ENCODE measurements around the gene AMIGO2. TPM values are rescaled to one million over a fixed set of nuclear protein-coding genes. Genes with fewer than 3 reads are reported as not detected.
"Not testable (repeated sequence)": the region's sequence is repeated elsewhere in the genome, so short reads cannot be mapped to it uniquely, and the experiment has no call there.

The AMIGO2 gene, protein sequence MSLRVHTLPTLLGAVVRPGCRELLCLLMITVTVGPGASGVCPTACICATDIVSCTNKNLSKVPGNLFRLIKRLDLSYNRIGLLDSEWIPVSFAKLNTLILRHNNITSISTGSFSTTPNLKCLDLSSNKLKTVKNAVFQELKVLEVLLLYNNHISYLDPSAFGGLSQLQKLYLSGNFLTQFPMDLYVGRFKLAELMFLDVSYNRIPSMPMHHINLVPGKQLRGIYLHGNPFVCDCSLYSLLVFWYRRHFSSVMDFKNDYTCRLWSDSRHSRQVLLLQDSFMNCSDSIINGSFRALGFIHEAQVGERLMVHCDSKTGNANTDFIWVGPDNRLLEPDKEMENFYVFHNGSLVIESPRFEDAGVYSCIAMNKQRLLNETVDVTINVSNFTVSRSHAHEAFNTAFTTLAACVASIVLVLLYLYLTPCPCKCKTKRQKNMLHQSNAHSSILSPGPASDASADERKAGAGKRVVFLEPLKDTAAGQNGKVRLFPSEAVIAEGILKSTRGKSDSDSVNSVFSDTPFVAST
- 24.3 and 26.2 TPM in 2 replicates for total RNA-seq (2014; rRNA removed; shearing (Covaris generic))

DNA sequence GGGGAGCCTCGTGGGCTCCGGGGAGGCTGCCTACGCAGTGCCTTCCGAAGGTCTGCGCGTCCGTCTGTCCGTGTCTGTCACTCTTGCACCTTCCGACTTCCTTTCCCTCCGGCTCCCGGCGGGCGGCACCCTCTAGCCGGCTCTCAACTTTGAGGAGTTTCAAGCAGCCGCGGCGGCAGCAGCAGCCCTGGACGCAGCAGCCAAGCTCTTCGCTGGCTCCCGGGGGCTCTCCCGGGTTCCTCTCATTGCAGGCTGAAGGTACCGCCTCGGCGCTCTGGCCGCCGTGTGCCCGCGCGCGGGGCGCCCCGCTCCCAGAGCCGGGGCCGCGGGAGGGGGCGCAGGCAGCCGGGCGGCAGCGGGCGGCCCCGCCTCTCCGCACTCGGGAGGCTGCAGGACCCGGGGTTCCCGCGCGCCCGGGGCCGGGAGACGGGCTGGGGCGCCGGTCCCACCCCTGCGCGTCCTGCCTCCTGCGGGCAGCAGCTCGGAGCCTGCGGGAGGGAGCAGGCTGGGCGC is at the start of gene AMIGO2, which contains the start of gene PCED1B:
Gene AMIGO2 (minus strand): TSS at position 492 of the 513 bp plus-strand sequence. CDS start 957 bp downstream, outside the sequence.
Gene PCED1B (plus strand): TSS at position 154 of the 513 bp plus-strand sequence. CDS start 155,443 bp downstream, outside the sequence.
- peak; percentile 73 for DNase-seq (ENCODE audit: low spot score)

DNA sequence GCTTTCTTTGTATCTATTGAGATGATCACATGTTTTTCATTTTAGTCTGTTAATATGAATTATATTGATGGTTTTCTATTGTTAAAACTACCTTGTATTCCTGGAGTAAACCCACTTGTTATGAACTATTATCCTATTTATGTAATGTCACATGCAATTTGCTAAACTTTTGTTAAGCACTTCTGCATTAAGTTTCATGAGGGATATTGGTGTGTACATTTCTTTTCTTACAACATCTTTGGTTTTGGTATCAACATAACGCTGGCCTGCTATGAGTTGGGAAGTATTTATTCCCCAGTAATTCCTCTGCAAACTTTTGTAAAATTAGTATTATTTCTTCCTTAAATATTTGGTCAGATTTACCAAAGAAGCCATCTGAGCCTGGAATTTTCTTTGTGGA is 46.5 kb upstream of the AMIGO2 start:
- no peak for DNase-seq (ENCODE audit: low spot score)

DNA sequence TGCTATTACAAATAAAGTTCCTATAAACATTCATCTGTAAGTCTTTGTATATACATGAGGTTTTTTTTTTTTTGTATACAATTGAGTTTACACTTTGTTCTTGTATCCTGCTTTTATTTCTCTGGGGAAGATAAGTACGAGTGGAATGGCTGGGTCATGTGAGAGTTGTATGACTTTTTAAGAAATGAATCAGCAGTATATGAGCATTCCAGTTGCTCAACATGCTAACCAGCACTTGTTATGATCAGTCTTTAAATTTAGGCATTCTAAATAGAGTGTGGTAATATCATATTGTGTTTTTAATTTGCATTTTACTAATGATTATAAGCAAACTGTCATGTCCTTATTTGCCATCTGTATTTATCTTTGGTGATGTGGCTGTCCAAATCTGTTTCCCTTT is 44.7 kb upstream of the AMIGO2 start:
- DNase-seq (ENCODE audit: low spot score) = no peak

DNA sequence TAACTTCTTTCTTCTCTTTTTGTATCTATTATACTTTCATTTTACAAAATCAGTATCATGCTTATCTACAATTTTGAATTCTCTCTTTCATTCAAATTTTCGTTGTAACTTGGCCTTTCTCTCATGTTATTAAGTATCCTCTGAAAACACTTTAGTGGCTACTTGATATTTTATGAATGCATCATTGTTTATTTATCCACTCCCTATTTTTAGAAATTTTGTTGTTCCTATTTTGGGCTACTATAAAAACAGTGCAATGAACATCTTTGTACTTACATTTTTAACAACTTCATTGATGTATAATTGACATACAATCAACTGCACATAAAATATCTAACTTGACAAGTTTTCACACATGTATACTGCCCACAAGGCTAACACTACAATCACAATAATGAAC is 44.0 kb upstream of the AMIGO2 start:
- no peak for DNase-seq (ENCODE audit: low spot score)

DNA sequence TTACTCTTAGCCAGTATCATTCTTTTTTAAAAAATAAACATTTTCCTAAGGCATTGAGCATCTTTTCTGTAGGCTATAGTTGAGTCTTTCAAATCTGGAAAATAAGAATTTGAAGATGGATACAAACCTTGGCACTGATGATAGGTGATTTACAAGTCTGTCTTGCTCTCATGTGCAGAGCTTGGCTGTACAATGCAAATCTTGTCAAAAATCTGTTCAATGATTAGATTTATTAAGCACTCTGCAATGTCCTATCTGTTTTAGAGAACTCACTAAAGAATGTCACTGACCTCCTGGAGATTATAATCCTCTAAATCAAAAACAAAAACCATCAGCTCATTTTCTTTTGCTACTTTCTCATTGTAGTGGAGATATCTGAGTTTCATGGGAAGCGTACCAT is 42.8 kb upstream of the AMIGO2 start:
- no peak for DNase-seq (ENCODE audit: low spot score)

DNA sequence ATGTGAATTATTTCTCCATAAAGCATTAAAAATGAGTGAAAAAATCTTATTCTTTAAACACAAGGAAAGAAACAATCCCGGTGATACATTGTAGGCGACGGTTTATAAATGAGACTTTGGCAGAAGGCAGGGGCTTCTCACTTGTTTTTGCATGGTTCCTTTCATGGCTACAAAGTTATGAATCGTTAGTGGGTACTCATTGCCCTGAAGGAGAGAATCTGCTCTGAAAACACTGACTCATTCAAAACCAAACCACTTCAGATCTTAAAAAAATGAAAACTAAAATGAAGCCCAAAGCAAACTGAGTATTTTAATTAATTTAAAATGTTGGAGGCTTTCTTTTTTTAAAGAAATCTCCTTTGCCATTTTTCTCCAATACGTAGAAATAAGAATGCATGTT is 41.4 kb upstream of the AMIGO2 start:
- DNase-seq (ENCODE audit: low spot score) = no peak

DNA sequence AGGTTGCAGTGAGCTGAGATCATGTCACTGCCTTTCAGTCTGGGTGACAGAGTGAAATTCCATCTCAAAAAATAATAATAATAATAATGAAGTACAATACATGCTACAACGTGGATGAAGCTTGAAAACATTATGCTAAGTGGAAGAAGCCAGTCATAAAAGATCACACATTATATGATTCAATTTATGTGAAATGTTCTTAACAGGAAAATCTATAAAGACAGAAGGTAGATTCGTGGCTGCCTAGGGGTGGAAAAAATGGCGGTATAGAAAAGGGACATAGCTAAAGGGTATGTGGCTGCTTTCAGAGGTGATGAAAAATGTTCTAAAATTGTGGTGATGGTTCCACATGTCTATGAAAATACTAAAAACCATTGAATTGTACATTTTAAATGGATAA is 41.0 kb upstream of the AMIGO2 start:
- DNase-seq (ENCODE audit: low spot score) = no peak

DNA sequence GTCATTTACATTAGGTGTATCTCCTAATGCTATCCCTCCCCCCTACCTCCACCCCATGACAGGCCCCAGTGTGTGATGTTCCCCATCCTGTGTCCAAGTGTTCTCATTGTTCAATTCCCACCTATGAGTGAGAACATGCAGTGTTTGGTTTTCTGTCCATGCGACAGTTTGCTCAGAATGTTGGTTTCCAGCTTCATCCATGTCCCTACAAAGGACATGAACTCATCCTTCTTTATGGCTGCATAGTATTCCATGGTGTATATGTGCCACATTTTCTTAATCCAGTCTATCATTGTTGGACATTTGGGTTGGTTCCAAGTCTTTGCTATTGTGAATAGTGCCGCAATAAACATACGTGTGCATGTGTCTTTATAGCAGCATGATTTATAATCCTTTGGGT is 37.5 kb upstream of the AMIGO2 start:
- DNase-seq (ENCODE audit: low spot score) = not testable (repeated sequence)

DNA sequence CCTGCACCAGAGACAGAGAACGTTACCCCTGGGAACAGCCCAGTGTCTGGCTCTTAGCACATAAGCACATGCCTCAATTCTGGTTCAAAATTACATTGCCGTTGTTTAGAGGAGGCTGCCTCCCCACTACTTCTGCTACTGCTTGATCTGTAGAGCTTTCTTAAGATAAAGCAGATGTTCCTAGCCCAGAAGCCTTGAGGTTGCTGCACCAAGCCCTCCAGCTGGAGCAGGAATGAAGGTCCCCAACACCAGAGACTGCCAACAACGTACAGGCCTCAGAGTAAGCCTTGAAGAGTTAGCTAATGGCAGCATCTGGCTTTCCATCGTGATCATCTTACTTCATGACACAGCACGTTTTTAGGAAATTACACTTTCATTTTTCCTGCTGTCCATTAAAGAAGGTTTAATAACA is 34.7 kb upstream of the AMIGO2 start:
- DNase-seq (ENCODE audit: low spot score) = no peak

DNA sequence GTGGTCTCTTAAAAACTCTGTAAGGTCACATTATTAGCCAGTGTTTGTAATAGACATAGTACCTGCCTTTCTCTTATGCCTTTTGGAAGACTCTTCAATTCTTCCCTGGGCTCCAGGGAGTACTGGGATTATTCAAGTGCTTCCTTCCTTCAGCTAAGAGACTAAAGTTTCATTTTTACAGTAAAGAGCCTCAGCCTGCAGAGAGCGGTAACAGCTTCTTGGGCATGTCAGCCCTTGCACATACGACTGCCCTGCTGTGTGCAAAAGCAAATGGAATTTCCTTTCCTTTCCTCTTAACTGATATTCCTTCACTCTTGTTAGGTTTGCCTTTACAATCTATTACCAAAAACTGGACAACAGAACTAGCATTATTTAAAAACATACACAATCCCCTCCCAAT is 32.9 kb upstream of the AMIGO2 start:
- DNase-seq (ENCODE audit: low spot score) = no peak

DNA sequence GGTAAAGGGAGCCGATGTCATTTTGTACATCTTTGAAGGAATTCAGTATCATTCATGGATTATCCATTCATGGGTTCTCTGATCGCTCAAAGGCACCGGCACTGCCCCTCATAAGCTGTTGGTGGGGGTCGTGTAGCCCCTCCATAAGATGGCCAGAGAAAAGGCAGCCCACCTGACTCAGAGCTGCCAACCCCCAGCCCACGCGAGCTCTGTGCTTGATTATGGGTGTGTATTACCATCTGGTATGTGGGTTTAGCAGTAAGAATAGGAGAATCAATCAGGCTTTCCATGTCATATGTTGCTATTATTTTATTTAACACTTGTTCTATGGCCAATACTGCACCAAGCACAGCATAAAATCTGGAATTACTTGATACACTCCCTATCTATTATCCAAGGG is 32.1 kb upstream of the AMIGO2 start:
- no peak for DNase-seq (ENCODE audit: low spot score)

DNA sequence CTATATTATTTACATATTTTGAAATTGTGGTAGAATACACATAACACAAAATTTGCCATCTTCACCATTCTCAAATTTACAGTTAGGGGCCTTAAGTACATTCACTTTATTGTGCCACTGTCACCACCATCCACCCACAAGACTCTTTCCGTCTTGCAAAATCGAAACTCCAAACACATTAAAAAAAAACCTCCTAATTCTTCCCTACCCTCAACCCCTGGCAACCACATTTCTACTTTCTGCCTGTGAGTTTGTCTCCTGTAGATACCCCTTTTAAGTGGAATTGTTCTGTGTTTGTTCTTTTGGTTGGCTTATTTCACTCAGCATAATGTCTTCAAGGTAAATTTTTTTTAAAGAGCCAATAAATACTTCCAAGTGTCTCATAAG is 31.6 kb upstream of the AMIGO2 start:
- DNase-seq (ENCODE audit: low spot score) = no peak

DNA sequence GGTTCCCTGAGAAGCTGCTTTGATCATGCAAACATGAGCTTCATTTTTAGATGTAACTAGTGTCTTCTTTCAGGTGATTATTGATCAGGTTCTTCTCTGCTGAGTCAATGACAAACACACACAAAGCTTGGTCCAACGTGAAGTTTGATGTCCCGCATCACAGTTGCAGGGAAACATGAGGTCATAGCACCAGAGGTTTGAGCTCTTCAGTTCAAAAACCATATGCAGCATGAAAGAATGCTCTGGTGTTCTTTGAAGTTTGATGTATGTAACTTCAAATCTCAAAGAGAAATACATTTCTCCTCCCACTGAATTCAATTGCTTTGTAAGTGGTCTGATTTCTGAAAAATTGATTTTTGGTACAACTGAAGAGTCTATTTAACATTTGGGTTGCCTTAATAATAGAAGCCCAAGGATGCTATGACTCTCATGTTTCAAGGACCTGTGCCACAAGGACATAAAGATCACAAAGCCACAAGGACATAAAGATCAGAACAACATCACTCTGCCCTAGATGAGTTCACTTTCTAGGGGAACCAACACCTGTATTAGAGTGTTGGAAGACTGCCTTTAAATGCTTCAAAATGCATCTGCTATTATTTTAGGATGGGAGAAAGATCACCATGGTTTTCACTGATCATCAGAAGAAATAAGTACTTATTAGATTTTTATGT is 31.1 kb upstream of the AMIGO2 start:
- DNase-seq (ENCODE audit: low spot score) = no peak

DNA sequence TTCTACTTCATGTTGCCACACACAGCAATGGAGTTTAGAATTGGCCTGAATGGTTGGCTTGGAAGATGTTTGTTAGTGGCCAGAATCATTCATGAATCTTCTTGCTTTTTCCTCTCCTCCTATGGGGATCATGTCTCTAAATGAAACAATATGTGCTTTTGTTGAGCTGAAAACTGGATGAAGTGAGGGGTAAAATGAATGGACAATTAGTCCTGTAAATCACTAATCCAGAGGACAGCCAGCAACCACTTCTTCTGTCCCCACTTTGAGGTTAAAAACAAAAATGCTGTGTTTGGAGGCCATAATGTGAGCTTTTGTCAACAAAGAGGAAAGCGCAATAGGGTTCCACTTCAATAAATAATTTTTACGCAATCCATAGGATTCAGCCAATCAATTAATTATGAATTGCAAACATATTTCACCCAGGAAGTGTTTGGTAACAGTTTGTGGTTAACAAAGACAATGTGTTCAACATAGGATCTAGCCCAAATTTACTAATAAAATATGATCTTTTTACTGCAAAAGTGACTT is 30.3 kb upstream of the AMIGO2 start:
- DNase-seq (ENCODE audit: low spot score) = no peak

DNA sequence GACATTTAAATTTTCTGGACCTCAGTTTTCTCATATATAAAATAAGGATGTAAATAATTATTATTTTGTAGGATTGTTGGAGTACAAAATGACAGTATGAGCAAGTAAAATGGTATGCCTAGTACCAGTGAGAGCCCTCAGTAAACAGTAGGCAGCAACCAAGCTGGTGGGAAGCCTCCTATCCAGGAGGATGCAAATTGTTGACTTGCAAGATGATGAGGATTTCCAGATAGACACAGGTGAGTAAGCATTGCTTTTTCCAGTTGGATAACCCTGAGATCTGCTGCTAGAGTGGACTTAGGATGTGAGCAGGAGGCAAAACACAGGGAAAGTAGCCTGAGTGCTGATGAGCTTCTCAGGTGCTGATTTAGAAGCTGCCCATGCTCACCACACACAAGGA is 28.2 kb upstream of the AMIGO2 start:
- no peak for DNase-seq (ENCODE audit: low spot score)

DNA sequence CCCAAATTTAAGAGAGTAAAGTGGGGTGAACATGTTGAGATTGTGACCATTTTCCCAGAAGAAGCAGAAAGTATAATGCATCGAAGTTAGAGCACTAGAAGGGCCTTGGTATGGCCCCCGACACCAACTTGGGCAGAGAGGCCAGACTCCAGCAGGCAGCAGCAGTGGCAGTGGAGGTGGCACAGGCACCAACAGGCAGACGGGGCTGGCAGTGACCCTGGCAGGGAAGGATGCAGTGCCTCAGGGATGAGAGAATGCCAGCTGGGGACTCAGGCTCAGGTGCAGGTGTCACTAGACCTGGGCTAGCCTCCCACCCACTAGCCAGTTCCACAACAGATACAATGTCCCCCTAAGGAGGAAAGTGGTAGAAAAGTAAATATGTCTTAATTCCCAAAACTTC is 27.7 kb upstream of the AMIGO2 start:
- DNase-seq (ENCODE audit: low spot score) = no peak

DNA sequence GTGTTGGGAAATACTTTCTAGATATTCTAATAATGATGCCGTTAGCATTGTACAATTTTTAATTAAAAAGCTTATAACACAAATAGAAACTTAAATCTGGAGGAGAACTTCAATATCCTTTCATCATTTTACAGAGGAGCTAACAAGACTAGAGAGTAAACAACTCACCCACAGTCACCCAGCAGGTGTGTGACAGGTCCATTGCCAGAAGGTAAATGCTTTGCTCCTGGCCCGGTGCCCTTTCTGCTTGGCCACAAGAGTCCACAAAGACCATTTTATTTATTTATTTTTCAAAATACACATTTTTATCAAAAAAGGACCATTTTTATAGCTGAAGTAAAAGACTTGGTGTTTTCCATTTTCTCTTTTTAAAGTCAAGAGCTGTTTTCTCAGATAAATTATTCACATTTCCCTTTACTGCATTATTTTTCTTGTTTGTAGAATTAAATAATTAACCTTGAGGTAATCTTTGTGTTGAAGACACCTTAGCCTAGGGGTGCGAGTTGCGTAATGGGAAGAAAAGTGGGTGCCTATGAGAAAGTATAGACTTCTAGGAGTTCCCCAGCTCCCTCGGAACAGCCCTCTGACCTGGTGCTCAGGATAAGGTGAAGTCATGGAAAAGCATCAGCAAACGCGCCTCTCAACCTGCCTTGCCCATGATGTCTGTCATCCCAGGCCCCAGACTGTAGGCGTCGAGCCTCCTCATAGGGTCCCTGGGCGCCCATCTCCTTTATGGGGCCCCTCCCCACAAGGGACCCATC is 26.3 kb upstream of the AMIGO2 start:
- DNase-seq (ENCODE audit: low spot score) = peak; percentile 33

DNA sequence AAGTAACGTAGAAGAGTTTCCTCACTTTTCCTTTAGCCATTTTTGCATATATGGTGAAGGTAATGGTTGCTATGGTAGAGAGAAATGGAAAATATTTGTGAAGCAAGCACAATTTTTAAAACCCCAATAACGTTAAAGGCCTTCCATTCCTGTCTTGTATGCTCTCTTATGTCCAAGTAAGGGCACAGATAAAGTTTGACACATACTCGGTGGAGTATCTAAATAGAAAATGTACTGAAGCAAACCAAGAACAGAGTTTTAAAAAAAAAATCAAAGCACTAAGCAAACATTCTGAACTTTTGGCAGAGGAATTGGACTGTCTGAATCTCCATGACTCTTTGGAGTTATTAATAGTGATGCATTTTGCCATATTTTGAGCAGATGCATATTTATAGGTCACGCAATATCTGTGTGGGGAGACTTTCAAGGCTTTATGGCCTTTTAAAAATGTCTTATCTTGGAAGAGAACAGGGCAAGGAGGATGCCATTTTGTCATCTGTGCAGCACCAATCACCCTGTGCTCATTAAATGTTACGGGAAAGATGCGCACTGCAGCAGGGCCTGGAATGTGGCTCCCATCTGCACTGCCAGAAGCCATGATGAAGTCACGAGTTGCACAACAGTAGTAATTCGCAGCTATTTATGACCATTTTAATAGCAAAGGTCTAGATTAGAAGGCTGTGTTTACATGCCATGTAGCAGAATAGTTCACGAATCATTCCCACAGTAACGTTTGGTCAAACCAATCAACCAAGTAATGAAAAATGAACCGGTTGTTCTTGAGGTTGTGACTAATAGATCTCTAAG is 23.3 kb upstream of the AMIGO2 start:
- no peak for DNase-seq (ENCODE audit: low spot score)

DNA sequence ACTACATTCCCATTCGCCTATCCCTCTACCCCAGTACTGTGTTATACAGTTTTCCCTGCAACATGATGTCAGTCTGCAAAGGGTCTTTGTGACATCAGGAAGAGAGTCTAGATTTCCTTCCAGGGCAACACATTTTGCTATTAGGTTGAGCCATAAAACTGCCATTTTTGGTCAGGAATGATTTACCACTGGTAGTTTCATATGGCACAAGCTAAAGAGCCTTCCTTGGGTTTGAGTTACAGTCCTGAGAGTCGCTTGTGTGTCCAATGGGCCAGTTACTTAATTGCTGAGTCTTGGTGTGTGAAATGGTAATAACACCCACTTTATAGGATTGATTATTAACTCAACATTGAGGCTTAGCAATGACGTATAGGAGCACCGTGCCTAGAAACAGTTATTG is 22.6 kb upstream of the AMIGO2 start:
- no peak for DNase-seq (ENCODE audit: low spot score)

DNA sequence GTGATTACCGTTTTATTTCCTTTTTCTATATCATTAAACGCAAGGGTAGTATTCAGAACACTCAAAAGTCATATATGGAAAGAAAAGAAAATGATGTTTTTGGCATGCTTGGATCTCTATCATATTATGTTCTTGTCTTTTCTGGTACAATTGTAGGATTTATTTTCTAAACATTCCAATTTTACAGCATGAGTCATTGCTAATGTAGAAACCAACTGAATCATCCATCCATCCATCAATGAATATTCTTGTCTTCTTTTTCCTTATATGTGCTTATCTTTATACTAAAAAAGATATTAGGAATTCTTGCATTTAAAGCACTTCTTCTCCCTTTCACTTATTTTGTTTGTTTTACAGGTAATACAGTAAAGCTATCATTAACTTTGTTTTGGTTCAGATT is 20.4 kb upstream of the AMIGO2 start:
- no peak for DNase-seq (ENCODE audit: low spot score)

DNA sequence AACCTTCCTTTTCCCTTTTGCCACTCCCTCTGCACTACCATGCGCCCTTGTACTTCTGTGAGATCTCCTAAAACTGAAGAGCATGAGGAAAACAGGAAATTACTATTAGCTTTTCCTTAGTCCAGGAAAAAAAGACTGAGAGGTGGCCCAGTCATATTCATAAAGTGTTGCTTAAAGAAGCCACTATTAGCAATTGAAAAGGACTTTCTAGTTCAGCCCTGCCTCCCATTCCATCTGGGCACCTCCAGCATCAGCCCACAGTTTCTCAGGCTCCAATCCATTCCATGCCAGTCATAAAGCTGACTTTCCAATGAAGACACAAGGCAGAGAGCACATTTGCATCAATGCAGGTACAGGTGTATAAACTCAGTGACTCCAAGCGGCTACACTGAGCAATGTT is 19.9 kb upstream of the AMIGO2 start:
- no peak for DNase-seq (ENCODE audit: low spot score)
